HEK293 (cell line): ENCODE data around the gene CCDC187.

ENCODE experiments used
- GLIS1 ChIP-seq: fragments of 450-650 bp; formaldehyde crosslinking; IDR thresholded peaks from 2 replicates; pipeline ENCODE4 v1.5.1; 2016; ENCODE audit warnings: missing biosample characterization, missing genetic modification characterization
- GLIS2 ChIP-seq: fragments of 450-650 bp; formaldehyde crosslinking; IDR thresholded peaks from 2 replicates; pipeline ENCODE4 v1.5.1; 2016; ENCODE audit warnings: missing biosample characterization, missing genetic modification characterization
- KLF1 ChIP-seq: fragments of 450-650 bp; formaldehyde crosslinking; IDR thresholded peaks from 2 replicates; pipeline ENCODE4 v1.5.1; 2016; ENCODE audit warnings: missing biosample characterization, missing genetic modification characterization
- SCRT1 ChIP-seq: fragments of 450-650 bp; formaldehyde crosslinking; IDR thresholded peaks from 2 replicates; pipeline ENCODE4 v1.5.1; 2016; ENCODE audit warnings: missing biosample characterization, missing genetic modification characterization, borderline replicate concordance
- SP3 ChIP-seq: fragments of 450-650 bp; formaldehyde crosslinking; IDR thresholded peaks from 2 replicates; pipeline ENCODE4 v1.5.1; 2016; ENCODE audit warnings: missing biosample characterization, missing genetic modification characterization
- TCF7L2 ChIP-seq: IDR thresholded peaks from 2 replicates; pipeline ENCODE4 v1.6.1; 2011; ENCODE audit warnings: low read depth, mild to moderate bottlenecking, inconsistent platforms, low read length, moderate library complexity, borderline replicate concordance
- YY2 ChIP-seq: fragments of 450-650 bp; formaldehyde crosslinking; IDR thresholded peaks from 2 replicates; pipeline ENCODE4 v1.5.1; 2016; ENCODE audit warnings: missing biosample characterization, missing genetic modification characterization
- ZBTB17 ChIP-seq: fragments of 450-650 bp; formaldehyde crosslinking; IDR thresholded peaks from 2 replicates; pipeline ENCODE4 v1.5.1; 2016; ENCODE audit warnings: missing biosample characterization, missing genetic modification characterization
- ZBTB7A ChIP-seq: fragments of 450-650 bp; formaldehyde crosslinking; IDR thresholded peaks from 2 replicates; pipeline ENCODE4 v1.5.1; 2016; ENCODE audit warnings: low read depth, missing biosample characterization, missing genetic modification characterization
- ZFP69B ChIP-seq: fragments of 450-650 bp; formaldehyde crosslinking; IDR thresholded peaks from 2 replicates; pipeline ENCODE4 v1.5.1; 2016; ENCODE audit warnings: missing biosample characterization, missing genetic modification characterization
- ZIC2 ChIP-seq: fragments of 450-650 bp; formaldehyde crosslinking; IDR thresholded peaks from 2 replicates; pipeline ENCODE4 v1.5.1; 2016; ENCODE audit warnings: missing biosample characterization, missing genetic modification characterization
- ZNF121 ChIP-seq: fragments of 450-650 bp; formaldehyde crosslinking; IDR thresholded peaks from 2 replicates; pipeline ENCODE4 v1.5.1; 2016; ENCODE audit warnings: missing biosample characterization, missing genetic modification characterization
- ZNF157 ChIP-seq: fragments of 450-650 bp; formaldehyde crosslinking; IDR thresholded peaks from 2 replicates; pipeline ENCODE4 v1.5.1; 2016; ENCODE audit warnings: missing biosample characterization, missing genetic modification characterization
- ZNF184 ChIP-seq: fragments of 450-650 bp; IDR thresholded peaks from 2 replicates; pipeline ENCODE4 v1.5.1; 2018; ENCODE audit warnings: missing biosample characterization, mild to moderate bottlenecking, missing genetic modification characterization
- ZNF350 ChIP-seq: fragments of 450-650 bp; formaldehyde crosslinking; IDR thresholded peaks from 2 replicates; pipeline ENCODE4 v1.5.0; 2017; ENCODE audit warnings: missing biosample characterization, mild to moderate bottlenecking, missing genetic modification characterization
- ZNF423 ChIP-seq: fragments of 450-650 bp; formaldehyde crosslinking; IDR thresholded peaks from 2 replicates; pipeline ENCODE4 v1.5.1; 2016; ENCODE audit warnings: missing biosample characterization, missing genetic modification characterization
- ZNF473 ChIP-seq: fragments of 450-650 bp; formaldehyde crosslinking; IDR thresholded peaks from 2 replicates; pipeline ENCODE4 v1.5.1; 2017; ENCODE audit warnings: missing biosample characterization, missing genetic modification characterization
- ZNF48 ChIP-seq: fragments of 450-650 bp; formaldehyde crosslinking; IDR thresholded peaks from 2 replicates; pipeline ENCODE4 v1.5.1; 2016; ENCODE audit warnings: missing biosample characterization, missing genetic modification characterization
- ZNF654 ChIP-seq: fragments of 450-650 bp; formaldehyde crosslinking; IDR thresholded peaks from 2 replicates; pipeline ENCODE4 v1.5.1; 2016; ENCODE audit warnings: low read depth, missing biosample characterization, missing genetic modification characterization
- ZNF701 ChIP-seq: fragments of 450-650 bp; formaldehyde crosslinking; IDR thresholded peaks from 2 replicates; pipeline ENCODE4 v1.5.1; 2016; ENCODE audit warnings: missing biosample characterization, missing genetic modification characterization
- ZNF768 ChIP-seq: fragments of 450-650 bp; formaldehyde crosslinking; IDR thresholded peaks from 2 replicates; pipeline ENCODE4 v1.5.1; 2018; ENCODE audit warnings: missing biosample characterization, mild to moderate bottlenecking, missing genetic modification characterization
- ZXDB ChIP-seq: fragments of 450-650 bp; formaldehyde crosslinking; IDR thresholded peaks from 2 replicates; pipeline ENCODE4 v1.5.1; 2016; ENCODE audit warnings: missing biosample characterization, missing genetic modification characterization
- TF ChIP-seq, protein P1 (sequence below): fragments of 450-650 bp; formaldehyde crosslinking; conservative IDR thresholded peaks from 2 replicates; pipeline ENCODE4 v1.5.1; 2016; ENCODE audit warnings: low read depth, missing biosample characterization, missing genetic modification characterization
- TF ChIP-seq, protein P2 (sequence below): fragments of 450-650 bp; formaldehyde crosslinking; IDR thresholded peaks from 2 replicates; pipeline ENCODE4 v1.5.1; 2016; ENCODE audit warnings: missing biosample characterization, missing genetic modification characterization
- TF ChIP-seq, protein P3 (sequence below): fragments of 450-650 bp; formaldehyde crosslinking; IDR thresholded peaks from 2 replicates; pipeline ENCODE4 v1.5.1; 2016; ENCODE audit warnings: missing biosample characterization, missing genetic modification characterization
- TF ChIP-seq, protein P4 (sequence below): fragments of 450-650 bp; formaldehyde crosslinking; IDR thresholded peaks from 2 replicates; pipeline ENCODE4 v1.5.1; 2016; ENCODE audit warnings: missing biosample characterization, missing genetic modification characterization
- TF ChIP-seq, protein P5 (sequence below): fragments of 450-650 bp; formaldehyde crosslinking; IDR thresholded peaks from 2 replicates; pipeline ENCODE4 v1.5.1; 2016; ENCODE audit warnings: missing biosample characterization, missing genetic modification characterization

Gene CCDC187

DNA sequence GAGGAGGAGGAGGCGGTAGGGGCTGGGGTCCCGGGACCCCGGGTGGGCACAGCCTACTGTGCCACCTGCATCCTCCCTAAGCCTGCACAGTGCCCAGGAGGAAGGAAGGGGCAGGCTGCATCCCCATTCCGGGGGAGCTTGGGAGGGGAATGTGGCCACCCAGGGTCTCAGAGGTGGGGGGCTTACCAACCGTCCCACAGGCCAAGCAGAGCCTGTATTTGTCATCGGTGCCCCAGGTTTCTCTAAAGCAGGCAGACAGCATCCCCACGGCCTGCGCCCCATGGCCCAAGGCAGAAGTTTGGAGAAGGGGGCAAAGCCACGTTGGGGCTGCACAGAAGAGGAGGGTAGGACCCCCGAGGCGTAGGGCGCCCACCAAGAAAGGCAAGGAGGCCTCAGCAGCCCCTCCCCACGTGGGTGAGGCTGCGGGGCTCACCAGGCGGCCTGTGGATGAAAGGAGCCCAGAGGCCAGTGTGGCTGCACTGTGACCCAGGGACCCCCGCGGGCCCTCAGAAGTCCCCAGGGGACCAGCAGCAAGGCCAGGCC lies 22.9 kb upstream of the CCDC187 start (continued):
- TF ChIP-seq, protein P1, sequence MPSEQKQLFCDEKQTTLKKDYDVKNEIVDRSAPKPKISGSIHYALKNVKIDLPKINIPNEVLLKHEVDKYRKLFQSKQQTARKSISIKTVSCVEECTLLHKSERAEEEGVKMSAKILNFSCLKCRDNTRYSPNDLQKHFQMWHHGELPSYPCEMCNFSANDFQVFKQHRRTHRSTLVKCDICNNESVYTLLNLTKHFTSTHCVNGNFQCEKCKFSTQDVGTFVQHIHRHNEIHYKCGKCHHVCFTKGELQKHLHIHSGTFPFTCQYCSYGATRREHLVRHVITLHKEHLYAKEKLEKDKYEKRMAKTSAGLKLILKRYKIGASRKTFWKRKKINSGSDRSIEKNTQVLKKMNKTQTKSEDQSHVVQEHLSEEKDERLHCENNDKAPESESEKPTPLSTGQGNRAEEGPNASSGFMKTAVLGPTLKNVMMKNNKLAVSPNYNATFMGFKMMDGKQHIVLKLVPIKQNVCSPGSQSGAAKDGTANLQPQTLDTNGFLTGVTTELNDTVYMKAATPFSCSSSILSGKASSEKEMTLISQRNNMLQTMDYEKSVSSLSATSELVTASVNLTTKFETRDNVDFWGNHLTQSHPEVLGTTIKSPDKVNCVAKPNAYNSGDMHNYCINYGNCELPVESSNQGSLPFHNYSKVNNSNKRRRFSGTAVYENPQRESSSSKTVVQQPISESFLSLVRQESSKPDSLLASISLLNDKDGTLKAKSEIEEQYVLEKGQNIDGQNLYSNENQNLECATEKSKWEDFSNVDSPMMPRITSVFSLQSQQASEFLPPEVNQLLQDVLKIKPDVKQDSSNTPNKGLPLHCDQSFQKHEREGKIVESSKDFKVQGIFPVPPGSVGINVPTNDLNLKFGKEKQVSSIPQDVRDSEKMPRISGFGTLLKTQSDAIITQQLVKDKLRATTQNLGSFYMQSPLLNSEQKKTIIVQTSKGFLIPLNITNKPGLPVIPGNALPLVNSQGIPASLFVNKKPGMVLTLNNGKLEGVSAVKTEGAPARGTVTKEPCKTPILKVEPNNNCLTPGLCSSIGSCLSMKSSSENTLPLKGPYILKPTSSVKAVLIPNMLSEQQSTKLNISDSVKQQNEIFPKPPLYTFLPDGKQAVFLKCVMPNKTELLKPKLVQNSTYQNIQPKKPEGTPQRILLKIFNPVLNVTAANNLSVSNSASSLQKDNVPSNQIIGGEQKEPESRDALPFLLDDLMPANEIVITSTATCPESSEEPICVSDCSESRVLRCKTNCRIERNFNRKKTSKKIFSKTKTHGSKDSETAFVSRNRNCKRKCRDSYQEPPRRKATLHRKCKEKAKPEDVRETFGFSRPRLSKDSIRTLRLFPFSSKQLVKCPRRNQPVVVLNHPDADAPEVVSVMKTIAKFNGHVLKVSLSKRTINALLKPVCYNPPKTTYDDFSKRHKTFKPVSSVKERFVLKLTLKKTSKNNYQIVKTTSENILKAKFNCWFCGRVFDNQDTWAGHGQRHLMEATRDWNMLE (tag by site-specific recombination): no peak
- TF ChIP-seq SCRT1 (tag by site-specific recombination) (no peak), ZNF473 (no peak), ZNF654 (no peak), YY2 (tag by site-specific recombination) (peak; percentile 10; the same call in 1 of the 2 replicates), ZNF48 (tag by site-specific recombination) (no peak), ZNF701 (tag by site-specific recombination) (no peak), ZXDB (tag by site-specific recombination) (0 out of 2 replicates have a peak, but pooled peaks have one; percentile 23), ZFP69B (tag by site-specific recombination) (peak; percentile 75), KLF1 (tag by site-specific recombination) (0 out of 2 replicates have a peak, but pooled peaks have one; percentile 50), ZBTB17 (0 out of 2 replicates have a peak, but pooled peaks have one; percentile 37), ZNF350 (tag by site-specific recombination) (no peak), ZIC2 (tag by site-specific recombination) (peak; percentile 69), ZNF768 (tag by site-specific recombination) (no peak), GLIS2 (tag by site-specific recombination) (peak; percentile 86), ZNF184 (tag by site-specific recombination) (no peak), ZBTB7A (peak; percentile 80), TCF7L2 (no peak), SP3 (tag by site-specific recombination) (peak; percentile 36; the same call in 1 of the 2 replicates), ZNF121 (tag by site-specific recombination) (no peak), ZNF423 (peak; percentile 68), GLIS1 (tag by site-specific recombination) (peak; percentile 85), ZNF157 (tag by site-specific recombination) (no peak)
- TF ChIP-seq, protein P2, sequence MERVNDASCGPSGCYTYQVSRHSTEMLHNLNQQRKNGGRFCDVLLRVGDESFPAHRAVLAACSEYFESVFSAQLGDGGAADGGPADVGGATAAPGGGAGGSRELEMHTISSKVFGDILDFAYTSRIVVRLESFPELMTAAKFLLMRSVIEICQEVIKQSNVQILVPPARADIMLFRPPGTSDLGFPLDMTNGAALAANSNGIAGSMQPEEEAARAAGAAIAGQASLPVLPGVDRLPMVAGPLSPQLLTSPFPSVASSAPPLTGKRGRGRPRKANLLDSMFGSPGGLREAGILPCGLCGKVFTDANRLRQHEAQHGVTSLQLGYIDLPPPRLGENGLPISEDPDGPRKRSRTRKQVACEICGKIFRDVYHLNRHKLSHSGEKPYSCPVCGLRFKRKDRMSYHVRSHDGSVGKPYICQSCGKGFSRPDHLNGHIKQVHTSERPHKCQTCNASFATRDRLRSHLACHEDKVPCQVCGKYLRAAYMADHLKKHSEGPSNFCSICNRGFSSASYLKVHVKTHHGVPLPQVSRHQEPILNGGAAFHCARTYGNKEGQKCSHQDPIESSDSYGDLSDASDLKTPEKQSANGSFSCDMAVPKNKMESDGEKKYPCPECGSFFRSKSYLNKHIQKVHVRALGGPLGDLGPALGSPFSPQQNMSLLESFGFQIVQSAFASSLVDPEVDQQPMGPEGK (tag by site-specific recombination): peak; percentile 65
- TF ChIP-seq, protein P3, sequence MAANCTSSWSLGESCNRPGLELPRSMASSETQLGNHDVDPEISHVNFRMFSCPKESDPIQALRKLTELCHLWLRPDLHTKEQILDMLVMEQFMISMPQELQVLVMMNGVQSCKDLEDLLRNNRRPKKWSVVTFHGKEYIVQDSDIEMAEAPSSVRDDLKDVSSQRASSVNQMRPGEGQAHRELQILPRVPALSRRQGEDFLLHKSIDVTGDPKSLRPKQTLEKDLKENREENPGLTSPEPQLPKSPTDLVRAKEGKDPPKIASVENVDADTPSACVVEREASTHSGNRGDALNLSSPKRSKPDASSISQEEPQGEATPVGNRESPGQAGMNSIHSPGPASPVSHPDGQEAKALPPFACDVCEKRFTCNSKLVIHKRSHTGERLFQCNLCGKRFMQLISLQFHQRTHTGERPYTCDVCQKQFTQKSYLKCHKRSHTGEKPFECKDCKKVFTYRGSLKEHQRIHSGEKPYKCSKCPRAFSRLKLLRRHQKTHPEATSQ (tag by site-specific recombination): no peak
- TF ChIP-seq, protein P4, sequence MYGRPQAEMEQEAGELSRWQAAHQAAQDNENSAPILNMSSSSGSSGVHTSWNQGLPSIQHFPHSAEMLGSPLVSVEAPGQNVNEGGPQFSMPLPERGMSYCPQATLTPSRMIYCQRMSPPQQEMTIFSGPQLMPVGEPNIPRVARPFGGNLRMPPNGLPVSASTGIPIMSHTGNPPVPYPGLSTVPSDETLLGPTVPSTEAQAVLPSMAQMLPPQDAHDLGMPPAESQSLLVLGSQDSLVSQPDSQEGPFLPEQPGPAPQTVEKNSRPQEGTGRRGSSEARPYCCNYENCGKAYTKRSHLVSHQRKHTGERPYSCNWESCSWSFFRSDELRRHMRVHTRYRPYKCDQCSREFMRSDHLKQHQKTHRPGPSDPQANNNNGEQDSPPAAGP: 0 out of 2 replicates have a peak, but pooled peaks have one; percentile 20
- TF ChIP-seq, protein P5, sequence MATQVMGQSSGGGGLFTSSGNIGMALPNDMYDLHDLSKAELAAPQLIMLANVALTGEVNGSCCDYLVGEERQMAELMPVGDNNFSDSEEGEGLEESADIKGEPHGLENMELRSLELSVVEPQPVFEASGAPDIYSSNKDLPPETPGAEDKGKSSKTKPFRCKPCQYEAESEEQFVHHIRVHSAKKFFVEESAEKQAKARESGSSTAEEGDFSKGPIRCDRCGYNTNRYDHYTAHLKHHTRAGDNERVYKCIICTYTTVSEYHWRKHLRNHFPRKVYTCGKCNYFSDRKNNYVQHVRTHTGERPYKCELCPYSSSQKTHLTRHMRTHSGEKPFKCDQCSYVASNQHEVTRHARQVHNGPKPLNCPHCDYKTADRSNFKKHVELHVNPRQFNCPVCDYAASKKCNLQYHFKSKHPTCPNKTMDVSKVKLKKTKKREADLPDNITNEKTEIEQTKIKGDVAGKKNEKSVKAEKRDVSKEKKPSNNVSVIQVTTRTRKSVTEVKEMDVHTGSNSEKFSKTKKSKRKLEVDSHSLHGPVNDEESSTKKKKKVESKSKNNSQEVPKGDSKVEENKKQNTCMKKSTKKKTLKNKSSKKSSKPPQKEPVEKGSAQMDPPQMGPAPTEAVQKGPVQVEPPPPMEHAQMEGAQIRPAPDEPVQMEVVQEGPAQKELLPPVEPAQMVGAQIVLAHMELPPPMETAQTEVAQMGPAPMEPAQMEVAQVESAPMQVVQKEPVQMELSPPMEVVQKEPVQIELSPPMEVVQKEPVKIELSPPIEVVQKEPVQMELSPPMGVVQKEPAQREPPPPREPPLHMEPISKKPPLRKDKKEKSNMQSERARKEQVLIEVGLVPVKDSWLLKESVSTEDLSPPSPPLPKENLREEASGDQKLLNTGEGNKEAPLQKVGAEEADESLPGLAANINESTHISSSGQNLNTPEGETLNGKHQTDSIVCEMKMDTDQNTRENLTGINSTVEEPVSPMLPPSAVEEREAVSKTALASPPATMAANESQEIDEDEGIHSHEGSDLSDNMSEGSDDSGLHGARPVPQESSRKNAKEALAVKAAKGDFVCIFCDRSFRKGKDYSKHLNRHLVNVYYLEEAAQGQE (tag by site-specific recombination): no peak
